Tibial nerve (tissue), 4 donors: ENCODE data around the gene WRAP73. TPM values are rescaled to one million over a fixed set of nuclear protein-coding genes. Genes with fewer than 3 reads are reported as not detected.

Source experiments
- DNase-seq, 2 donors: peaks; one replicate each; pipeline ENCODE4 v3.0.0-alpha.2; 2019; ENCODE audit warnings: low spot score in 2 of 2
- H3K27ac ChIP-seq, 4 donors: fragments of 200-600 bp; sonication (generic) in 3 of 4; one replicate each; pipeline ENCODE4 v1.5.1; 2017 to 2019; ENCODE audit warnings: mild to moderate bottlenecking in 1 of 4
- H3K27me3 ChIP-seq, 2 donors: fragments of 200-600 bp; sonication (generic) in 1 of 2; one replicate each; pipeline versions ENCODE4 v1.5.1 to v1.6.0; 2017 to 2019
- H3K36me3 ChIP-seq, 3 donors: fragments of 200-600 bp; sonication (generic); one replicate each; pipeline ENCODE4 v1.5.1; 2018 to 2019
- H3K4me1 ChIP-seq, 4 donors: fragments of 200-600 bp; sonication (generic) in 3 of 4; one replicate each; pipeline ENCODE4 v1.5.1; 2017 to 2019
- H3K4me3 ChIP-seq, 4 donors: fragments of 200-600 bp; sonication (generic) in 3 of 4; one replicate each; pipeline ENCODE4 v1.5.1; 2017 to 2019; ENCODE audit warnings: mild to moderate bottlenecking in 1 of 4, moderate library complexity in 1 of 4
- H3K9me3 ChIP-seq, 4 donors: fragments of 200-600 bp; sonication (generic) in 3 of 4; one replicate each; pipeline ENCODE4 v1.5.1; 2017 to 2019
- CTCF ChIP-seq, 5 experiments: fragments of 200-600 bp in 3 of 5; fragments of 450-650 bp in 2 of 5; sonication (generic) in 3 of 5; IDR thresholded peaks; one replicate each; pipeline ENCODE4 v1.5.1; 2016 to 2019; ENCODE audit warnings: antibody characterized with exemption in 5 of 5, mild to moderate bottlenecking in 3 of 5, moderate library complexity in 2 of 5
- EP300 ChIP-seq, 2 donors: sonication (generic); formaldehyde crosslinking; IDR thresholded peaks; one replicate each; pipeline ENCODE4 v1.6.1; 2017; ENCODE audit warnings: antibody characterized with exemption in 2 of 2, mild to moderate bottlenecking in 1 of 2
- POLR2A ChIP-seq, 2 donors: fragments of 450-650 bp; IDR thresholded peaks; one replicate each; pipeline ENCODE4 v1.6.1; 2017; ENCODE audit warnings: antibody characterized with exemption in 2 of 2, mild to moderate bottlenecking in 2 of 2, moderate library complexity in 2 of 2
- WGBS, 2 donors: methylation state at CpG; one replicate each; pipeline ENCODE4 v1.1.5; 2018; 5-methylcytosine and 5-hydroxymethylcytosine counted together
- total RNA-seq, 4 donors: library from RNA; depleted of rRNA; stranded (reverse); fragments of >200 nt; gene quantifications; one replicate each; pipeline ENCODE4 v1.1.0, GENCODE V29; 2016

The WRAP73 gene
- total RNA-seq, 4 donors from 2014 or later: 11.1 to 17.1 (median 12.9) TPM

DNA sequence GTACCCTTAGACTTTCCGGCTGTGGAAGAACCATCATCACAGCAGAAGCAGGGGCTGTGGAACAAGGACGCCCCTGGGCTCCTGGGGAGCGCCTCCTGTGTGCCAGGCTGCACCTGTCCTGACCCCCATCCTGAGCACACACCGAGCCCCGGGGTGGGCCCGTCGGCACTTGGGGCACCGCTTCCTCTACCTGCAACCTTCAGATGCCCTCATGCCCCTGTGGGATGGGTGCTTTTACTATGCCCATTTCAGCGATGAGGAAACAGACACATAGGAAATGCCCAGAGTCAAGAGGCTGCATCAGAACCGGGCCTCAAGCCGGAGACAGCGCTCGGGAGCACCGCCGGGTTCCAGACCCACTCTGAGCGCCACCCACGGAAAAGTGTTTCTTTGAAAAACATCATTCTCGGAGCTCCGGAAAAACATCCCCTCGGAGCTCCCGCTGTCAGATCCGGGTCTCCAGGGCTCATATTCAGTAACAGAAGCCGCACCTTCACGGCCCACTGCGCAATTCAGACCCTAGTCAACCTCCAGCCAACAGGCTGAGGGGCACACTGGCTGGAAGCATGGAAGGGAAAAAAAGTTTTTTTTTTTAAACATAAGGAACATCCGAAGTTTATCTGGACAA, 17.1 kb downstream of the WRAP73 start:
- Histone ChIP-seq H3K27me3 (no peaks in the 10 kb centered on the region), H3K4me1 (no peaks in the 10 kb centered on the region), H3K27ac (no peak overlapping the region), H3K36me3 (peaks cover 2 to 100% (median 47%) of the 10 kb centered on the region in 3 donors), H3K9me3 (no peaks in the 10 kb centered on the region), H3K4me3 (no peak overlapping the region)
- 90 to 93% methylated on average over 26 of the region's 26 CpGs for WGBS, 2 donors
- no peak for DNase-seq
- no peak for TF ChIP-seq EP300 (IDR thresholded peaks at IDR 0.05)
- TF ChIP-seq CTCF (IDR thresholded peaks at IDR 0.05): no peak
- TF ChIP-seq POLR2A (IDR thresholded peaks at IDR 0.05): no peak

GRCh38 chr1:3632298-3632697, 17.6 kb downstream of the WRAP73 start:
- no peaks in the 10 kb centered on the region for H3K27me3 ChIP-seq
- H3K4me3 ChIP-seq: no peak overlapping the region
- 93 to 94% methylated on average over 17 of the region's 17 CpGs for WGBS, 2 donors
- H3K36me3 ChIP-seq: peaks cover 2 to 100% (median 47%) of the 10 kb centered on the region in 3 donors
- no peak for TF ChIP-seq EP300 (IDR thresholded peaks at IDR 0.05)
- no peak for TF ChIP-seq CTCF (IDR thresholded peaks at IDR 0.05)
- TF ChIP-seq POLR2A (IDR thresholded peaks at IDR 0.05): no peak
- no peaks in the 10 kb centered on the region for H3K9me3 ChIP-seq
- DNase-seq: no peak
- H3K27ac ChIP-seq: no peak overlapping the region
- H3K4me1 ChIP-seq: no peaks in the 10 kb centered on the region

- TF ChIP-seq CTCF (IDR thresholded peaks at IDR 0.05) (no peak), POLR2A (IDR thresholded peaks at IDR 0.05) (no peak), EP300 (IDR thresholded peaks at IDR 0.05) (no peak)
- H3K27me3 ChIP-seq: no peaks in the 10 kb centered on the region
- peaks cover 0 to 2% (median 0%) of the 10 kb centered on the region in 4 donors for H3K4me1 ChIP-seq
- H3K9me3 ChIP-seq: no peaks in the 10 kb centered on the region
- H3K36me3 ChIP-seq: peaks cover 2 to 100% (median 44%) of the 10 kb centered on the region in 3 donors
- no peak for DNase-seq
- 86 to 88% methylated on average over 30 to 33 of the region's 36 CpGs for WGBS, 2 donors
- H3K27ac ChIP-seq: no peak overlapping the region
- no peak overlapping the region for H3K4me3 ChIP-seq
These were observed 18.3 kb downstream of the WRAP73 start for GRCh38 chr1:3631320-3632260.

- H3K27me3 ChIP-seq: no peaks in the 10 kb centered on the region
- H3K4me3 ChIP-seq: no peak overlapping the region
- DNase-seq: no peak
- H3K36me3 ChIP-seq: peaks cover 2 to 94% (median 44%) of the 10 kb centered on the region in 3 donors
- no peak for TF ChIP-seq CTCF (IDR thresholded peaks at IDR 0.05)
- TF ChIP-seq POLR2A (IDR thresholded peaks at IDR 0.05): no peak
- no peak for TF ChIP-seq EP300 (IDR thresholded peaks at IDR 0.05)
- H3K27ac ChIP-seq: no peak overlapping the region
- WGBS, 2 donors: 71 to 73% methylated on average over 8 to 9 of the region's 9 CpGs
- peaks cover 0 to 9% (median 2%) of the 10 kb centered on the region in 4 donors for H3K4me1 ChIP-seq
- no peaks in the 10 kb centered on the region for H3K9me3 ChIP-seq
These were observed 19.0 kb downstream of the WRAP73 start for GRCh38 chr1:3630914-3631313.

- H3K27me3 ChIP-seq: no peaks in the 10 kb centered on the region
- H3K36me3 ChIP-seq: peaks cover 2 to 87% (median 42%) of the 10 kb centered on the region in 3 donors
- DNase-seq: no peak
- H3K27ac ChIP-seq: no peak overlapping the region
- no peak overlapping the region for H3K4me3 ChIP-seq
- H3K9me3 ChIP-seq: no peaks in the 10 kb centered on the region
- 78 to 83% methylated on average over 9 to 11 of the region's 11 CpGs for WGBS, 2 donors
- TF ChIP-seq EP300 (IDR thresholded peaks at IDR 0.05): no peak
- TF ChIP-seq POLR2A (IDR thresholded peaks at IDR 0.05): no peak
- TF ChIP-seq CTCF (IDR thresholded peaks at IDR 0.05): no peak
- peaks cover 0 to 15% (median 4%) of the 10 kb centered on the region in 4 donors for H3K4me1 ChIP-seq
These were observed 19.7 kb downstream of the WRAP73 start for GRCh38 chr1:3630161-3630611.
